H1 (cell line): ENCODE measurements around the gene CDT1. TPM values are rescaled to one million over a fixed set of nuclear protein-coding genes. Genes with fewer than 3 reads are reported as not detected.

Source experiments
- CTCF ChIA-PET: fragments of 300-600 bp; sonication (Branson Sonifier 250); formaldehyde crosslinking; loops from one replicate; lab custom pipeline; 2021; ENCODE audit not compliant: partially characterized antibody; lab: Charles Lee
- POLR2A ChIA-PET: fragments of 300-600 bp; sonication (Branson Sonifier 250); formaldehyde crosslinking; loops from one replicate; lab custom pipeline; 2021; ENCODE audit warnings: inconsistent platforms; ENCODE audit not compliant: partially characterized antibody; lab: Charles Lee
- DNase-seq, 2 experiments: peaks; one replicate each; pipeline versions ENCODE4 v3.0.0 to v3.0.0-alpha.2; 2010 to 2022; ENCODE audit warnings: low spot score in 2 of 2, low read depth in 1 of 2, mixed read lengths in 1 of 2
- FAIRE-seq: peaks from 2 replicates; lab custom pipeline; 2011; peaks lifted over from hg19 to GRCh38; lab: Jason Lieb, UNC
- H2AFZ ChIP-seq: 2 replicates; pipeline ENCODE4 v1.8.1; 2012; ENCODE audit warnings: low read length, inconsistent platforms
- H2AK5ac ChIP-seq: 2 replicates; pipeline ENCODE4 v1.6.1; 2013; ENCODE audit warnings: low read depth, low read length
- H2BK120ac ChIP-seq: replicated peaks from 2 replicates; pipeline ENCODE3; 2013; ENCODE audit warnings: low read depth, low read length, inconsistent platforms
- H2BK12ac ChIP-seq: 2 replicates; pipeline ENCODE4 v1.6.1; 2013; ENCODE audit warnings: low read depth, low read length
- H2BK15ac ChIP-seq: 2 replicates; pipeline ENCODE4 v1.6.1; 2013; ENCODE audit warnings: low read length
- H2BK20ac ChIP-seq: 2 replicates; pipeline ENCODE4 v1.6.1; 2013; ENCODE audit warnings: low read length
- H2BK5ac ChIP-seq: 2 replicates; pipeline ENCODE4 v1.6.1; 2013; ENCODE audit warnings: low read depth, low read length
- H3K14ac ChIP-seq: 2 replicates; pipeline ENCODE4 v1.6.1; 2013; ENCODE audit warnings: inconsistent platforms; ENCODE audit not compliant: insufficient read length
- H3K18ac ChIP-seq: 2 replicates; pipeline ENCODE4 v1.6.1; 2013; ENCODE audit warnings: low read length; ENCODE audit errors: extremely low read depth
- H3K23ac ChIP-seq: 2 replicates; pipeline ENCODE4 v1.6.1; 2013; ENCODE audit warnings: inconsistent platforms; ENCODE audit not compliant: insufficient read length
- H3K23me2 ChIP-seq: 2 replicates; pipeline ENCODE4 v1.6.1; 2013; ENCODE audit warnings: low read depth, low read length
- H3K27ac ChIP-seq: 2 replicates; pipeline ENCODE4 v1.6.1; 2011; ENCODE audit warnings: low read depth, low read length, inconsistent platforms
- H3K27me3 ChIP-seq, 4 experiments: replicated peaks in 1 of 4; 1 replicate in 1 of 4; 2 replicates in 3 of 4; pipeline versions ENCODE4 v1.6.1 to v1.8.1; 2011 to 2013; ENCODE audit warnings: low read length in 3 of 4, mild to moderate bottlenecking in 3 of 4, inconsistent platforms in 2 of 4, mixed read lengths in 2 of 4, moderate library complexity in 1 of 4; ENCODE audit not compliant: control insufficient read depth in 3 of 4, insufficient read depth in 3 of 4; ENCODE audit errors: extremely low read depth in 1 of 4
- H3K36me3 ChIP-seq, 4 experiments: 2 replicates each; pipeline versions ENCODE4 v1.6.1 to v1.8.1; 2011 to 2013; ENCODE audit warnings: mild to moderate bottlenecking in 4 of 4, low read length in 3 of 4, moderate library complexity in 2 of 4, control low read depth in 1 of 4, inconsistent platforms in 1 of 4; ENCODE audit not compliant: insufficient read depth in 4 of 4, control insufficient read depth in 2 of 4
- H3K4ac ChIP-seq: replicated peaks from 2 replicates; pipeline ENCODE3; 2013; ENCODE audit warnings: low read length, low read depth, mixed read lengths, inconsistent platforms; ENCODE audit not compliant: insufficient read length
- H3K4me1 ChIP-seq, 4 experiments: replicated peaks in 1 of 4; 1 replicate in 1 of 4; 2 replicates in 3 of 4; pipeline versions ENCODE4 v1.6.1 to v1.8.1; 2011 to 2013; ENCODE audit warnings: low read length in 3 of 4, inconsistent platforms in 2 of 4, mixed read lengths in 1 of 4; ENCODE audit not compliant: insufficient read depth in 4 of 4, control insufficient read depth in 3 of 4
- H3K4me2 ChIP-seq, 2 experiments: 2 replicates each; pipeline versions ENCODE4 v1.6.1 to v1.8.1; 2011 to 2013; ENCODE audit warnings: low read depth in 2 of 2, low read length in 2 of 2, control low read depth in 1 of 2, inconsistent platforms in 1 of 2, mild to moderate bottlenecking in 1 of 2; ENCODE audit not compliant: insufficient read depth in 1 of 2
- H3K4me3 ChIP-seq, 4 experiments: fragments of 200-600, 300-600 bp in 1 of 4; sonication (generic), shearing (Covaris generic), sonication (Bioruptor Twin) in 1 of 4; 2 replicates each; pipeline versions ENCODE4 v1.5.1 to v1.8.1; 2011 to 2016; ENCODE audit warnings: low read length in 4 of 4, low read depth in 3 of 4, control low read depth in 2 of 4, inconsistent platforms in 2 of 4, mild to moderate bottlenecking in 2 of 4, mixed read lengths in 1 of 4, moderate library complexity in 1 of 4; ENCODE audit not compliant: insufficient read depth in 2 of 4; ENCODE audit errors: extremely low read depth in 1 of 4
- H3K56ac ChIP-seq: replicated peaks from 2 replicates; pipeline ENCODE3; 2013; ENCODE audit warnings: low read depth, mild to moderate bottlenecking, mixed read lengths, low read length, inconsistent platforms; ENCODE audit not compliant: insufficient read length
- H3K79me1 ChIP-seq: 2 replicates; pipeline ENCODE4 v1.6.1; 2013; ENCODE audit warnings: low read depth, low read length, control low read depth
- H3K79me2 ChIP-seq, 2 experiments: 2 replicates each; pipeline versions ENCODE4 v1.6.1 to v1.8.1; 2012 to 2013; ENCODE audit warnings: low read length in 2 of 2, mild to moderate bottlenecking in 2 of 2, inconsistent platforms in 1 of 2; ENCODE audit not compliant: insufficient read depth in 2 of 2, control insufficient read depth in 1 of 2
- H3K9ac ChIP-seq, 4 experiments: replicated peaks in 1 of 4; 1 replicate in 1 of 4; 2 replicates in 3 of 4; pipeline versions ENCODE4 v1.6.1 to v1.8.1; 2011 to 2013; ENCODE audit warnings: low read depth in 3 of 4, low read length in 3 of 4, control low read depth in 2 of 4, mild to moderate bottlenecking in 2 of 4, moderate library complexity in 2 of 4, inconsistent platforms in 1 of 4; ENCODE audit errors: extremely low read depth in 1 of 4
- H3K9me3 ChIP-seq, 2 experiments: 2 replicates each; pipeline versions ENCODE4 v1.6.1 to v1.8.1; 2012 to 2013; ENCODE audit warnings: mild to moderate bottlenecking in 2 of 2, moderate library complexity in 2 of 2, control low read depth in 1 of 2, inconsistent platforms in 1 of 2, low read depth in 1 of 2, low read length in 1 of 2, mixed read lengths in 1 of 2; ENCODE audit not compliant: insufficient read depth in 2 of 2
- H4K20me1 ChIP-seq, 2 experiments: replicated peaks in 1 of 2; 2 replicates each; pipeline versions ENCODE3 to v1.8.1; 2011 to 2013; ENCODE audit warnings: inconsistent platforms in 2 of 2, low read length in 2 of 2, mild to moderate bottlenecking in 1 of 2; ENCODE audit not compliant: insufficient read depth in 2 of 2, control insufficient read depth in 1 of 2
- H4K5ac ChIP-seq: 2 replicates; pipeline ENCODE4 v1.6.1; 2013; ENCODE audit warnings: low read length, low read depth, mixed read lengths, inconsistent platforms; ENCODE audit not compliant: insufficient read length
- H4K8ac ChIP-seq: 2 replicates; pipeline ENCODE4 v1.8.0; 2013; ENCODE audit warnings: mild to moderate bottlenecking, moderate library complexity, low read length, inconsistent platforms; ENCODE audit not compliant: insufficient read depth; ENCODE audit errors: extremely low read depth
- H4K91ac ChIP-seq: replicated peaks from 2 replicates; pipeline ENCODE3; 2013; ENCODE audit warnings: low read length, mixed read lengths, inconsistent platforms; ENCODE audit not compliant: insufficient read length
- BRCA1 ChIP-seq: IDR thresholded peaks from 2 replicates; pipeline ENCODE4 v1.6.1; 2012; ENCODE audit warnings: low read depth, low read length, improper control_type of control experiment
- CBX5 ChIP-seq: fragments of 300-800, 300-1000 bp; sonication (generic); IDR thresholded peaks from 2 replicates; pipeline ENCODE4 v1.7.1; 2016; ENCODE audit warnings: antibody characterized with exemption, low read length, low read depth
- GABPA ChIP-seq: IDR thresholded peaks from 2 replicates; pipeline ENCODE4 v1.6.1; 2011; ENCODE audit warnings: mild to moderate bottlenecking, low read length, moderate library complexity, borderline replicate concordance; ENCODE audit not compliant: insufficient read depth
- JUN ChIP-seq: IDR thresholded peaks from 2 replicates; pipeline ENCODE4 v1.6.1; 2011; ENCODE audit warnings: low read depth, mild to moderate bottlenecking, improper control_type of control experiment, low read length
- PHF8 ChIP-seq: fragments of 200-600 bp; sonication (generic); conservative IDR thresholded peaks from 2 replicates; pipeline ENCODE4 v1.7.1; 2012; ENCODE audit warnings: low read depth, mild to moderate bottlenecking, inconsistent platforms, low read length, moderate library complexity
- POLR2AphosphoS5 ChIP-seq: IDR thresholded peaks from 2 replicates; pipeline ENCODE4 v1.6.1; 2011; ENCODE audit warnings: low read depth, low read length
- RBBP5 ChIP-seq: IDR thresholded peaks from 2 replicates; pipeline ENCODE4 v1.7.1; 2012; ENCODE audit warnings: low read depth, mild to moderate bottlenecking, inconsistent platforms, low read length, moderate library complexity, borderline replicate concordance
- SIN3A ChIP-seq, 2 experiments: IDR thresholded peaks in 1 of 2; conservative IDR thresholded peaks in 1 of 2; 2 replicates each; pipeline ENCODE4 v1.6.1; 2011 to 2012; ENCODE audit warnings: low read length in 2 of 2, improper control_type of control experiment in 1 of 2, low read depth in 1 of 2, mild to moderate bottlenecking in 1 of 2
- TBP ChIP-seq: IDR thresholded peaks from 2 replicates; pipeline ENCODE4 v1.6.1; 2011; ENCODE audit warnings: low read depth, low read length, improper control_type of control experiment
- WGBS, 2 experiments: shearing (Covaris generic) in 1 of 2; methylation state at CpG; one replicate each; pipeline versions ENCODE4 v1.1.6 to v1.1.7; 2013 to 2015; ENCODE audit warnings: low lambda C conversion rate in 2 of 2, mixed read lengths in 2 of 2, inconsistent platforms in 1 of 2, low coverage in 1 of 2, missing lambda C conversion rate in 1 of 2; ENCODE audit not compliant: insufficient replicate concordance in 2 of 2, insufficient coverage in 1 of 2, insufficient read length in 1 of 2; ENCODE audit errors: extremely low coverage in 1 of 2, missing lambda C conversion rate in 1 of 2; 5-methylcytosine and 5-hydroxymethylcytosine counted together
- polyA plus RNA-seq, 7 experiments: library from polyadenylated mRNA; depleted of rRNA in 3 of 7; stranded (reverse) in 5 of 7; unstranded in 2 of 7; fragments of >200 nt in 5 of 7; fragments of 200-250 nt in 2 of 7; gene quantifications; 1 replicate in 5 of 7; 2 replicates in 1 of 7; 4 replicates in 1 of 7; pipeline versions ENCODE4 v1.2.1 to v1.2.3, GENCODE V29; 2011 to 2013; ENCODE audit warnings: missing spikeins in 2 of 7, mixed read lengths in 2 of 7
- total RNA-seq: library from RNA; stranded (reverse); fragmentation: NEBNext Ultra II Directional; extraction: Animal tissue kit (Norgen Biotek cat#: 25700); gene quantifications from 2 replicates; pipeline ENCODE4 v1.2.1, GENCODE V29; 2021
- TF ChIP-seq, protein P1 (sequence below): IDR thresholded peaks from 2 replicates; pipeline ENCODE4 v1.6.1; 2012; ENCODE audit warnings: inconsistent platforms
- TF ChIP-seq, protein P2 (sequence below): IDR thresholded peaks from 2 replicates; pipeline ENCODE4 v1.6.1; 2011; ENCODE audit warnings: low read length, improper control_type of control experiment

Gene CDT1
- total and polyA plus RNA-seq, 2 of the 8 experiments (the other 6 are each of a cell fraction or from before 2014, with no cell fraction given) = 76.7 to 95.4 TPM

DNA sequence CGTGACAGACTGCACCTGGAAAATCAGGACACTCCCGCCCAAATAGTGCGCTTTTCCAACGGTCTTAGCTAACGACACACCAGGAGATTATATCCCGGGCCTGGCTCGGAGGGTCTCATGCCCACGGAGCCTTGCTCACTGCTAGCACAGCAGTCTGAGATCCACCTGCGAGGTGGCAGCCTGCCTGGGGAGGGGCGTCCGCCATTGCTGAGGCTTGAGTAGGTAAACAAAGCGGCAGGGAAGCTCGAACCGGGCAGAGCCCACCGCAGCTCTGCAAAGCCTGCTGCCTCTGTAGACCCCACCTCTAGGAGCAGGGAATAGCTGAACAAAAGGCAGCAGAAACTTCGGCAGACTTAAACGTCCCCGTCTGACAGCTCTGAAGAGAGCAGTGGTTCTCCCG, 48.0 kb downstream of the CDT1 start:
- no peak for FAIRE-seq
- no peak overlapping the region for H3K23ac ChIP-seq
- no peaks in the 10 kb centered on the region for H3K27me3 ChIP-seq
- no peaks in the 10 kb centered on the region; the same call in 1 of the 2 replicates for H3K79me1 ChIP-seq
- H2BK20ac ChIP-seq = no peak overlapping the region
- no peak overlapping the region for H3K18ac ChIP-seq
- H4K20me1 ChIP-seq = peaks cover 0 to 12% of the 10 kb centered on the region in 2 experiments
- peaks cover 0 to 5% (median 3%) of the 10 kb centered on the region in 4 experiments; a peak in 5 of 7 replicates for H3K4me1 ChIP-seq
- no peak overlapping the region for H2BK120ac ChIP-seq
- no peak overlapping the region for H3K56ac ChIP-seq
- H4K5ac ChIP-seq = no peak overlapping the region
- peaks cover 2% of the 10 kb centered on the region for H3K23me2 ChIP-seq
- H4K91ac ChIP-seq = no peak overlapping the region
- ChIA-PET CTCF (interaction anchor here (0.9 to 1.7 kb wide), 3 partner anchors 10 to 322 kb away, joined by 3 to 6 read pairs (median 3); no protein-coding TSS in a partner anchor), POLR2A (interaction anchor here (0.6 kb wide), 1 partner anchor 43 kb away, joined by 3 read pairs; no protein-coding TSS in a partner anchor)
- H3K27ac ChIP-seq = no peak overlapping the region
- no peak overlapping the region for H3K14ac ChIP-seq
- no peak overlapping the region for H2BK12ac ChIP-seq
- H2AK5ac ChIP-seq = no peak overlapping the region
- no peak overlapping the region for H3K4me3 ChIP-seq
- DNase-seq = no peak
- H4K8ac ChIP-seq = no peak overlapping the region
- H3K9me3 ChIP-seq = peaks cover 0 to 5% of the 10 kb centered on the region in 2 experiments; a peak in 1 of 4 replicates
- H3K4me2 ChIP-seq = no peak overlapping the region
- no peaks in the 10 kb centered on the region for H3K79me2 ChIP-seq
- no peak overlapping the region for H2BK5ac ChIP-seq
- no peak overlapping the region for H3K4ac ChIP-seq
- no peak overlapping the region for H2BK15ac ChIP-seq
- 93% methylated on average over 19 of the region's 19 CpGs; no CpG with 5 or more reads in 1 of the 2 experiments for WGBS, 2 experiments
- TF ChIP-seq CBX5 (no peak), GABPA (no peak), RBBP5 (no peak), BRCA1 (no peak), POLR2AphosphoS5 (no peak), JUN (no peak), PHF8 (no peak), SIN3A (conservative IDR thresholded peaks at IDR 0.05 in 1 of 2, IDR thresholded peaks at IDR 0.05 in 1 of 2; ENCODE audit: low read depth in 1 of 2, low read length in 2 of 2) (no peak), TBP (no peak)
- TF ChIP-seq, protein P1, sequence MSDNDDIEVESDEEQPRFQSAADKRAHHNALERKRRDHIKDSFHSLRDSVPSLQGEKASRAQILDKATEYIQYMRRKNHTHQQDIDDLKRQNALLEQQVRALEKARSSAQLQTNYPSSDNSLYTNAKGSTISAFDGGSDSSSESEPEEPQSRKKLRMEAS = no peak
- TF ChIP-seq, protein P2, sequence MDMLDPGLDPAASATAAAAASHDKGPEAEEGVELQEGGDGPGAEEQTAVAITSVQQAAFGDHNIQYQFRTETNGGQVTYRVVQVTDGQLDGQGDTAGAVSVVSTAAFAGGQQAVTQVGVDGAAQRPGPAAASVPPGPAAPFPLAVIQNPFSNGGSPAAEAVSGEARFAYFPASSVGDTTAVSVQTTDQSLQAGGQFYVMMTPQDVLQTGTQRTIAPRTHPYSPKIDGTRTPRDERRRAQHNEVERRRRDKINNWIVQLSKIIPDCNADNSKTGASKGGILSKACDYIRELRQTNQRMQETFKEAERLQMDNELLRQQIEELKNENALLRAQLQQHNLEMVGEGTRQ = no peak
- H3K36me3 ChIP-seq = peaks cover 0 to 2% (median 0%) of the 10 kb centered on the region in 4 experiments; a peak in 1 of 8 replicates
- no peak overlapping the region for H2AFZ ChIP-seq
- no peak overlapping the region for H3K9ac ChIP-seq
